ENCODE results near the gene PDCL2. TPM values are rescaled to one million over a fixed set of nuclear protein-coding genes. Genes with fewer than 3 reads are reported as not detected.
A peak's percentile ranks its signal among the peaks of the same experiment; 100 is the strongest.

Gene PDCL2
- total and polyA plus RNA-seq, 9 of the 15 experiments (the other 6 are each of a cell fraction or from before 2014, with no cell fraction given): 0.62 to 2.5 (median 1.2) TPM

GRCh38 chr4:55600640-55601039 lies 8.6 kb upstream of the PDCL2 start:
- FAIRE-seq (no peak), ATAC-seq (no peak), DNase-seq (ENCODE audit: extremely low read depth in 1 of 4, low spot score in 3 of 4) (no peak)
- H2AFZ ChIP-seq (ENCODE audit: low read depth, low read length): no peak overlapping the region
- no peaks in the 10 kb centered on the region for H3K9me1 ChIP-seq (ENCODE audit: control insufficient read depth, insufficient read depth, low read length)
- H3K27me3 ChIP-seq (ENCODE audit: control insufficient read depth in 2 of 2, insufficient read depth in 2 of 2, low read length in 2 of 2): no peaks in the 10 kb centered on the region
- H3K79me2 ChIP-seq (ENCODE audit: control insufficient read depth, insufficient read depth, low read length): peaks cover 5% of the 10 kb centered on the region; the same call in 1 of the 3 replicates
- no peak overlapping the region for H3K4me2 ChIP-seq (ENCODE audit: insufficient read depth, low read length)
- intact Hi-C loops (cut with micrococcal nuclease) (no loop called here), in situ Hi-C loops (cut with MboI) (loop anchor here (10.0 kb wide), 1 partner anchor 134 kb away; no protein-coding TSS in a partner anchor)
- no peak overlapping the region for H3K4me3 ChIP-seq
- H3K4me1 ChIP-seq (replicated peaks in 1 of 2; ENCODE audit: control insufficient read depth in 2 of 2, insufficient read depth in 2 of 2, low read length in 2 of 2): no peaks in the 10 kb centered on the region
- POLR2A ChIA-PET: interaction anchor here (0.7 to 1.4 kb wide), 2 partner anchors 8 to 10 kb away, joined by 3 to 5 read pairs; no protein-coding TSS in a partner anchor
- H3K27ac ChIP-seq (ENCODE audit: extremely low read depth, low read depth, low read length): no peak overlapping the region
- H3K36me3 ChIP-seq (ENCODE audit: control insufficient read depth, insufficient read depth, low read length): peaks cover 90% of the 10 kb centered on the region
- BruUV-seq (replicated peaks): no TSS peak
- CTCF ChIA-PET (ENCODE audit: low intra/inter-chr PET ratio): no interaction called here
- no peaks in the 10 kb centered on the region for H3K9me3 ChIP-seq (replicated peaks; ENCODE audit: control insufficient read depth, insufficient read depth, low read depth, low read length)
- TF ChIP-seq POLR2AphosphoS5 (IDR thresholded peaks at IDR 0.05; ENCODE audit: control insufficient read depth, insufficient read depth, low read depth, low read length) (peak; percentile 27; the same call in 1 of the 2 replicates), U2AF1 (optimal IDR thresholded peaks at IDR 0.05; ENCODE audit: low read depth, low read length) (peak; percentile 71), RBM22 (IDR thresholded peaks at IDR 0.05; ENCODE audit: low read depth, low read length, poor library complexity, severe bottlenecking) (peak; percentile 59), ZNF518B (CRISPR knock-in tag; IDR thresholded peaks at IDR 0.05) (no peak), CTCF (IDR thresholded peaks at IDR 0.05 in 2 of 3, conservative IDR thresholded peaks at IDR 0.05 in 1 of 3; ENCODE audit: insufficient read depth in 2 of 3, low read depth in 1 of 3, low read length in 3 of 3) (no peak), RB1 (IDR thresholded peaks at IDR 0.05; ENCODE audit: low read depth) (no peak), BMI1 (IDR thresholded peaks at IDR 0.05; ENCODE audit: low read length) (no peak), POLR2G (IDR thresholded peaks at IDR 0.05; ENCODE audit: low read depth, low read length) (0 out of 2 replicates have a peak, but pooled peaks have one; percentile 35)
- no peak overlapping the region for H3K9ac ChIP-seq (ENCODE audit: insufficient read depth in 1 of 2, low read depth in 2 of 2, low read length in 2 of 2)
- no peaks in the 10 kb centered on the region for H4K20me1 ChIP-seq (replicated peaks; ENCODE audit: control insufficient read depth, insufficient read depth, low read length)

All from K562 (cell line).